Measurements from ENCODE around the gene DTNB.
A peak's percentile ranks its signal among the peaks of the same experiment; 100 is the strongest.

The DTNB gene

DNA sequence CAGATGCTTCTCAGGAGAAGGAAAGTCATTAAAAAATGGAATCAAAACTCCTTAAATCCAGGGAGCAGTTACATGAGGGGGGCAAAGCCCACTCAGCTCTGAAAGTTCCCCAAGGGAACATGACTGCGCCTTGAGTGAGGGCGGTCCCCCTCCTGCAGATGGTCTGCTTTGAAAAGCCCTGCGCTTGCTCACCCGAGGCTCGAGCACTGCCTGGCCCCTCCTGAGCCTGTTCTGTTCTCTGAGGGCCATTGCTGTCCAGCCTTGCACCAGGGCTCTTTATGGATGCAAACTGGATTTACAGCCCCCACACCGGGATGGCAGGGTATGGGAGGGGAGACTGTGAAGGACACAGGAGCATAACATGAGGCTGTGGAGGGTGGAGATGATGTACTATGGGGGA is 293.8 kb downstream of the DTNB start:
- TF ChIP-seq, protein P1, sequence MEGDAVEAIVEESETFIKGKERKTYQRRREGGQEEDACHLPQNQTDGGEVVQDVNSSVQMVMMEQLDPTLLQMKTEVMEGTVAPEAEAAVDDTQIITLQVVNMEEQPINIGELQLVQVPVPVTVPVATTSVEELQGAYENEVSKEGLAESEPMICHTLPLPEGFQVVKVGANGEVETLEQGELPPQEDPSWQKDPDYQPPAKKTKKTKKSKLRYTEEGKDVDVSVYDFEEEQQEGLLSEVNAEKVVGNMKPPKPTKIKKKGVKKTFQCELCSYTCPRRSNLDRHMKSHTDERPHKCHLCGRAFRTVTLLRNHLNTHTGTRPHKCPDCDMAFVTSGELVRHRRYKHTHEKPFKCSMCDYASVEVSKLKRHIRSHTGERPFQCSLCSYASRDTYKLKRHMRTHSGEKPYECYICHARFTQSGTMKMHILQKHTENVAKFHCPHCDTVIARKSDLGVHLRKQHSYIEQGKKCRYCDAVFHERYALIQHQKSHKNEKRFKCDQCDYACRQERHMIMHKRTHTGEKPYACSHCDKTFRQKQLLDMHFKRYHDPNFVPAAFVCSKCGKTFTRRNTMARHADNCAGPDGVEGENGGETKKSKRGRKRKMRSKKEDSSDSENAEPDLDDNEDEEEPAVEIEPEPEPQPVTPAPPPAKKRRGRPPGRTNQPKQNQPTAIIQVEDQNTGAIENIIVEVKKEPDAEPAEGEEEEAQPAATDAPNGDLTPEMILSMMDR (conservative IDR thresholded peaks at IDR 0.05; ENCODE audit: low read depth, low read length): no peak
- no peak overlapping the region for H3K4me3 ChIP-seq (ENCODE audit: low read length)
- DNase-seq (ENCODE audit: low read depth): no peak

GRCh38 chr2:25378731-25379490 is 294.5 kb downstream of the DTNB start:
- no peak for DNase-seq (ENCODE audit: low read depth)
- TF ChIP-seq, protein P1 (conservative IDR thresholded peaks at IDR 0.05; ENCODE audit: low read depth, low read length): no peak
- H3K4me3 ChIP-seq (ENCODE audit: low read length): no peak overlapping the region

DNA sequence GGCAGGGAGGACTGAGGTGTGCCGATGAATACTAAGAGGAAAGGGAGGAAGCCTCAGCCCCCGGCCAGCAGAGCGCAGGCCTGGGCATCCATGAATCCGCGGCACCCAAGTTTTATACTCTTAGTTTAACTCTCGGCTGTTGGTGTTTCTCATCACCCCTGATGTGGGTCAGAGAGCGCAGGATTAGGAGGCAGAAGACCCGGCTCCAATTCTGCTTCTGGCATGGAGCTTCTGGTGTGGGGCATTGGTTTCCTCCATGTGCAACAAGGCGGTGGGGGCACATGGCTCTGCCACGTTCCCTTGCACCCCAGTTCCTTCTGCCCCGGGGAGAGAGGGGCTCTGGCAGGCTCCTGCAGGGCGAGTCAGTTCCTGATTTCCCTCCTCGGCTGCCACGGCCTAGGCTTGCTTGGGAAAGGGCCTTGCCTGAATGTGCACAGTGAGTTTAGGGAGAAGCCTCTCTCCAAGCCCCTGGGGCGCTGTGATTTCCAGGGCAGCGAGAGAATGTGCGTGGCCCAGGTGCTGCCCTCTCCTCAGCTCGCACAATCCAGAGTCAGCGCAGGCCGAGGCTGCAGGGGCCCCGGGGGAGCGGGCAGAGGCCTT is 295.5 kb downstream of the DTNB start:
- no peak for DNase-seq (ENCODE audit: low read depth)
- H3K4me3 ChIP-seq (ENCODE audit: low read length): no peak overlapping the region
- TF ChIP-seq, protein P1 (conservative IDR thresholded peaks at IDR 0.05; ENCODE audit: low read depth, low read length): no peak

- peak overlapping the region; percentile 11 for H3K4me3 ChIP-seq (ENCODE audit: low read length)
- TF ChIP-seq, protein P1 (conservative IDR thresholded peaks at IDR 0.05; ENCODE audit: low read depth, low read length): peak; percentile 66
- DNase-seq (ENCODE audit: low read depth): peak; percentile 63
Observed at GRCh38 chr2:25376750-25377621, 296.4 kb downstream of the DTNB start.

- no peak for DNase-seq (ENCODE audit: low read depth)
- no peak overlapping the region for H3K4me3 ChIP-seq (ENCODE audit: low read length)
- TF ChIP-seq, protein P1 (conservative IDR thresholded peaks at IDR 0.05; ENCODE audit: low read depth, low read length): no peak
Observed at GRCh38 chr2:25375989-25376545, 297.3 kb downstream of the DTNB start.

GRCh38 chr2:25375371-25375988 is 297.9 kb downstream of the DTNB start:
- TF ChIP-seq, protein P1 (conservative IDR thresholded peaks at IDR 0.05; ENCODE audit: low read depth, low read length): no peak
- no peak overlapping the region for H3K4me3 ChIP-seq (ENCODE audit: low read length)
- DNase-seq (ENCODE audit: low read depth): no peak
